ENCODE data around the gene CCDC148. TPM values are rescaled to one million over a fixed set of nuclear protein-coding genes. Genes with fewer than 3 reads are reported as not detected.

CCDC148 gene
- total and polyA plus RNA-seq, 12 donors, result 0.07 to 1.4 (median 0.66) TPM

DNA sequence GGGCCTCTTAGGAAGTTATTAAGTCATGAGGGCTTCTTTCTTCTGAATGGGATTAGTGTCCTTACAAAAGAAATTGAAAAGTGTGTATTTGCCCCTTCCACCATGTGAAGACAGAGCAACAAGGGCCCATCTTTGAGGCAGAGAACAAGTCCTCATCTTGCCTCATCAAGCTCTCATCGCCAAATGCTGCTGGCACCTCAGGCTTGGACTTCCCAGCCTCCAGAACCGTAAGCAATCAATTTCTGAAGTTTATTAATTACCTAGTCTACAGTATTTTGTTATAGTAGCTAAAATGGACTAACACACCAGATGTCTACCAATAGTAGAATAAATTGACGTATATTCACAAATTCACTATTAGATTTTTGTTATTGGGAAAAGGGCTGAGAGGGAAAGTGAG lies 74.6 kb downstream of the CCDC148 start:
- Histone ChIP-seq H3K4me3 (no peak overlapping the region), H3K9me3 (peaks cover 0 to 15% (median 0%) of the 10 kb centered on the region in 11 donors), H3K4me1 (no peaks in the 10 kb centered on the region), H3K36me3 (no peaks in the 10 kb centered on the region), H3K27me3 (no peaks in the 10 kb centered on the region), H3K27ac (no peak overlapping the region)
- ATAC-seq (no peak), DNase-seq (no peak)
- intact Hi-C loops (cut with DNase I), result no loop called here
- 81 to 96% methylated on average over 3 of the region's 3 CpGs for WGBS, 2 donors
- TF ChIP-seq, protein P1, sequence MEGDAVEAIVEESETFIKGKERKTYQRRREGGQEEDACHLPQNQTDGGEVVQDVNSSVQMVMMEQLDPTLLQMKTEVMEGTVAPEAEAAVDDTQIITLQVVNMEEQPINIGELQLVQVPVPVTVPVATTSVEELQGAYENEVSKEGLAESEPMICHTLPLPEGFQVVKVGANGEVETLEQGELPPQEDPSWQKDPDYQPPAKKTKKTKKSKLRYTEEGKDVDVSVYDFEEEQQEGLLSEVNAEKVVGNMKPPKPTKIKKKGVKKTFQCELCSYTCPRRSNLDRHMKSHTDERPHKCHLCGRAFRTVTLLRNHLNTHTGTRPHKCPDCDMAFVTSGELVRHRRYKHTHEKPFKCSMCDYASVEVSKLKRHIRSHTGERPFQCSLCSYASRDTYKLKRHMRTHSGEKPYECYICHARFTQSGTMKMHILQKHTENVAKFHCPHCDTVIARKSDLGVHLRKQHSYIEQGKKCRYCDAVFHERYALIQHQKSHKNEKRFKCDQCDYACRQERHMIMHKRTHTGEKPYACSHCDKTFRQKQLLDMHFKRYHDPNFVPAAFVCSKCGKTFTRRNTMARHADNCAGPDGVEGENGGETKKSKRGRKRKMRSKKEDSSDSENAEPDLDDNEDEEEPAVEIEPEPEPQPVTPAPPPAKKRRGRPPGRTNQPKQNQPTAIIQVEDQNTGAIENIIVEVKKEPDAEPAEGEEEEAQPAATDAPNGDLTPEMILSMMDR (IDR thresholded peaks at IDR 0.05), result no peak

DNA sequence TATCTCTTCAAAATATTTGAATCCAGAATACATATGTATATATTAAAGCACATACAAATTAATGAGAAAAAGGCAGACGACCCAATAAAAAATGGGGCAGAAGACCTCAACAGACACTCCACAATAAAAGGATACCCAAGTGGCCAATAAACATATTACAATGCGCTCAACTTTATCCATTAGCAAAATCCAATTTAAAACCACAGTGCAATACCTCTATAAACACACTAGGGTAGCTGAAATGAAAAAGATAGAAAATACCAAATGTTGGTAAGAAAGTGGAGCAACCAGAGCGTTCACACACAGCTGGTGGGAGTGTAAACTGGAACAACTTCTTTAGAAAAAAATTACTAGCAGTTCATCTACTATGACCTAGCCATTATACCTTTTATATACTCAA lies 75.3 kb downstream of the CCDC148 start:
- 96 to 98% methylated on average over 3 of the region's 3 CpGs for whole genome bisulfite sequencing, 2 donors
- no peaks in the 10 kb centered on the region for H3K4me1 ChIP-seq
- intact Hi-C loops (cut with DNase I), result no loop called here
- H3K9me3 ChIP-seq, result peaks cover 0 to 15% (median 0%) of the 10 kb centered on the region in 11 donors
- no peak for DNase-seq
- no peak overlapping the region for H3K4me3 ChIP-seq
- ATAC-seq, result no peak
- no peaks in the 10 kb centered on the region for H3K27me3 ChIP-seq
- no peak overlapping the region for H3K27ac ChIP-seq
- no peaks in the 10 kb centered on the region for H3K36me3 ChIP-seq
- TF ChIP-seq, protein P1 (IDR thresholded peaks at IDR 0.05), result no peak

DNA sequence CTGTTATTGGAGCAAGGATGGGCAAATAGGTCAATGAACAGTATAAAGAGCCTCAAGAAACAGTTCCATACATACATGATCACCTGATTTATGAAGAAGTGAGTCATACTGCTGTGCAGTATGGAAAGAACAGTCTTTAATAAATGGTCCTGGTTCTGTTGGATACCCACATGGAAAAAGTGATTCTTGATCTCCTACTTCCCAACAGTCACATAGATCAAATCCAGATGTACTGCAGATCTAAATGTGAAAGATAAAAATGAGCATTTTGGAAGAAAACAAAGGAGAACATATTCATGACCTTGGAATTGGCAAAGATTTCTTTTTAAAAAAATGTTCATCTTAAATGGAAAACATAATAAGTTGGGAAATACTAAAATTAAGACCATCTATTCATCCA lies 75.8 kb downstream of the CCDC148 start:
- DNase-seq (no peak), ATAC-seq (no peak)
- TF ChIP-seq, protein P1 (IDR thresholded peaks at IDR 0.05), result no peak
- H3K4me1 ChIP-seq, result no peaks in the 10 kb centered on the region
- H3K4me3 ChIP-seq, result no peak overlapping the region
- H3K9me3 ChIP-seq, result peaks cover 0 to 15% (median 0%) of the 10 kb centered on the region in 11 donors
- H3K36me3 ChIP-seq, result no peaks in the 10 kb centered on the region
- no peak overlapping the region for H3K27ac ChIP-seq
- H3K27me3 ChIP-seq, result no peaks in the 10 kb centered on the region
- intact Hi-C loops (cut with DNase I), result no loop called here

DNA sequence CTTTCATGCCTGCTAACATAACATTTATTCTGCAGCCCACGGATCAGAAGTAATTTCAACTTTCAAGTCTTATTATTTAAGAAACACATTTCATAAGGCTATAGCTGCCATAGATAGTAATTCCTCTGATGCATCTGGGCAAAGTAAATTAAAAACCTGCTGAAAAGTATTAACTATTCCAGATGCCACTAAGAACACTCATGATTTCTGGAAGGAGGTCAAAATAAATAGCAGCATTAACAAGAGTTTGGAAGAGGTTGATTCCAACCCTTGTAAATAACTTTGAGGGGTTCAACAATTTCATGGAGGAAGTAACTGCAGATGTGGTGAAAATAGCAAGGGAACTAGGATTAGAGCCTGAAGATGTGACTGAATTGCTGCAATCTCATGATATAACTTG lies 77.6 kb downstream of the CCDC148 start:
- Histone ChIP-seq H3K4me1 (no peaks in the 10 kb centered on the region), H3K4me3 (no peak overlapping the region), H3K27ac (no peak overlapping the region), H3K27me3 (no peaks in the 10 kb centered on the region), H3K36me3 (no peaks in the 10 kb centered on the region), H3K9me3 (peaks cover 0 to 15% (median 0%) of the 10 kb centered on the region in 11 donors)
- 88 to 89% methylated on average over 1 of the region's 1 CpG for WGBS, 2 donors
- TF ChIP-seq, protein P1 (IDR thresholded peaks at IDR 0.05), result no peak
- ATAC-seq (no peak), DNase-seq (no peak)
- intact Hi-C loops (cut with DNase I), result no loop called here

Measured in heart right ventricle (tissue), 16 donors.